Urinary bladder (tissue), 4 donors: ENCODE results near the gene SHISAL2A. TPM values are rescaled to one million over a fixed set of nuclear protein-coding genes. Genes with fewer than 3 reads are reported as not detected.

Experiments used
- DNase-seq: peaks from one replicate; pipeline ENCODE4 v3.0.0-alpha.2; 2015; ENCODE audit errors: extremely low spot score
- H3K27ac ChIP-seq: one replicate; pipeline ENCODE4 v1.5.1; 2013; ENCODE audit warnings: low read depth, mild to moderate bottlenecking, moderate library complexity
- H3K36me3 ChIP-seq: one replicate; pipeline ENCODE4 v1.6.1; 2013; ENCODE audit warnings: mild to moderate bottlenecking, moderate library complexity; ENCODE audit not compliant: insufficient read depth
- H3K4me1 ChIP-seq: one replicate; pipeline ENCODE4 v1.6.1; 2013; ENCODE audit warnings: mild to moderate bottlenecking, moderate library complexity; ENCODE audit not compliant: insufficient read depth
- H3K4me3 ChIP-seq: one replicate; pipeline ENCODE4 v1.5.1; 2013; ENCODE audit warnings: low read depth, low read length
- WGBS: extraction: QIAGEN DNeasy Blood & Tissue Kit; methylation state at CpG from one replicate; pipeline ENCODE4 v1.1.7; 2013; 5-methylcytosine and 5-hydroxymethylcytosine counted together
- polyA plus RNA-seq: library from polyadenylated mRNA; stranded (reverse); fragments of 200-250 nt; gene quantifications from one replicate; pipeline ENCODE4 v1.2.3, GENCODE V29; 2013
- total RNA-seq: library from RNA; depleted of rRNA; stranded (reverse); fragments of >200 nt; gene quantifications from one replicate; pipeline ENCODE4 v1.2.3, GENCODE V29; 2014
- donor health status: healthy with polysubstance abuse.
- donor health status: healthy.

The SHISAL2A gene
- total RNA-seq = not detected
- 0.20 TPM for polyA plus RNA-seq

GRCh38 chr1:52632732-52633290 is at the start of gene SHISAL2A:
Gene SHISAL2A (plus strand): TSS chr1:52633168. CDS start chr1:52633494, 326 bp downstream.
- Histone ChIP-seq H3K27ac (no peak within 1 kb of the TSS), H3K4me1 (no peaks in the 10 kb centered on the region), H3K4me3 (peak within 1 kb of the TSS; percentile 48), H3K36me3 (no peaks in the 10 kb centered on the region)
- DNase-seq = no peak
- 15% methylated on average over 51 of the region's 53 CpGs for WGBS

GRCh38 chr1:52585474-52585873 is 47.5 kb upstream of the SHISAL2A start:
- DNase-seq = no peak
- no peak overlapping the region for H3K4me3 ChIP-seq
- 87% methylated on average over 1 of the region's 1 CpG for WGBS
- H3K36me3 ChIP-seq = no peaks in the 10 kb centered on the region
- no peaks in the 10 kb centered on the region for H3K4me1 ChIP-seq
- no peak overlapping the region for H3K27ac ChIP-seq

DNA sequence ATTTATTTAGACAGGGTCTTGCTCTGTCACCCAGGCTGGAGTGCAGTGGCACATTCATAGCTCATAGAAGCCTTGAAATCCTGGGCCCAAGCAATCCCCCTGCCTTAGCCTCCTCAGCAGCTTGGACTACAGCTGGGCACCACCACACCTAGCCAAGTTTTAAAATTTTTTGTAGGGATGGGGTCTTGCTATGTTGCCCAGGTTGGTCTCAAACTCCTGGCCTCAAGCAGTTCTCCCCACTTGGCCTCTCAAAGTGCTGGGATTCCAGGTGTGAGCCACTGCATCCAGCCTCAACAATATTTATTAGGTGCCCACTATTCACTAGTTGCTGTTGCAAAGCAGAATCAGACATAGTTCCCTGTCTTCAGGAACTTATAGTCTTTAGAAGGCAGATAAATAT is 44.9 kb upstream of the SHISAL2A start:
- DNase-seq = no peak
- no peak overlapping the region for H3K27ac ChIP-seq

DNA sequence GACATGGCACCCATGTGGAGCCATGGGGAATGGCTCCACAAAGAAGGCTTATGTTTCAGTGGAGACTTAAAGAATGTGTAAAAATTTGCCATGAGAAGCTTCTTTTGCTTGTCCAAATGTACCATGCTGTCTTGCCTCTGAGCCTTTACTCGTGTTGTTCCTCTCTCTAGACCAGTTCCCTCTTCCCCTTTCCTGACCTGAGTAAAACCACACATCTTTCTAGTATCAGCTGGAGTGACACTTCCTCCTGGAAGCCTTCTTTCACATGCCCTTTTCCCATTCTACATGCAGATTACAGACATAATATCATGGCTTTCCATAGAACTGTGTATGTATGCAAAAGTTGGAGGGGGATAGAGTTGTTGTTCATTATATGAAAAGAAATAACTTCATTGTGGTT is 44.4 kb upstream of the SHISAL2A start:
- WGBS = 58% methylated on average over 1 of the region's 1 CpG
- Histone ChIP-seq H3K27ac (no peak overlapping the region), H3K4me3 (no peak overlapping the region), H3K4me1 (no peaks in the 10 kb centered on the region), H3K36me3 (no peaks in the 10 kb centered on the region)
- DNase-seq = no peak

More for the DNA sequence above, 44.9 kb upstream of the SHISAL2A start:
- Histone ChIP-seq H3K36me3 (no peaks in the 10 kb centered on the region), H3K4me3 (no peak overlapping the region), H3K4me1 (no peaks in the 10 kb centered on the region)

DNA sequence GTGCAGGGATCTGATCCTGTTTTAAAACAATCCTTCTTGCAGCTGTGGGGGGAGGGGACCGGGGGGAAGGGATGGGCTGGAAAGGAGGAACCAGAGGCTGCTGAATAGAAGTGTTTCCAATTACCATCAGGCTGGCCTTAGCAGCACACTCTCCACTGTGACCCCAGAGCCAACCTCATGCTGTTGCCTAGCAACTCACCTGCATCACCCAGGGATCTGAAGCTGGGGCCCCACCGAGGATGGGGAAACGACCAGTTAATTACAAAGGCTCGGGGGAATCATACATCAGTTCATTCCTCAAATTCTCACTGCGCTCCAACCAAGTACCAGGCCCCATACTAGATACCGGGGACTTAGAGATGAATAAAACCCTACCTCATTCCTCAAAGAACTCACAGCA is 42.7 kb upstream of the SHISAL2A start:
- no peak overlapping the region for H3K4me3 ChIP-seq
- DNase-seq = no peak
- H3K27ac ChIP-seq = no peak overlapping the region
- H3K36me3 ChIP-seq = no peaks in the 10 kb centered on the region
- 41% methylated on average over 6 of the region's 6 CpGs for WGBS
- H3K4me1 ChIP-seq = no peaks in the 10 kb centered on the region

GRCh38 chr1:52592637-52593323 is 40.2 kb upstream of the SHISAL2A start:
- no peaks in the 10 kb centered on the region for H3K36me3 ChIP-seq
- no peaks in the 10 kb centered on the region for H3K4me1 ChIP-seq
- no peak for DNase-seq
- 87% methylated on average over 5 of the region's 5 CpGs for WGBS
- no peak overlapping the region for H3K4me3 ChIP-seq
- no peak overlapping the region for H3K27ac ChIP-seq

- DNase-seq = no peak
- Histone ChIP-seq H3K36me3 (no peaks in the 10 kb centered on the region), H3K4me1 (no peaks in the 10 kb centered on the region), H3K27ac (no peak overlapping the region), H3K4me3 (no peak overlapping the region)
- WGBS = 95% methylated on average over 1 of the region's 1 CpG
Measured at GRCh38 chr1:52593495-52593894, 39.5 kb upstream of the SHISAL2A start.

GRCh38 chr1:52595061-52595460 is 37.9 kb upstream of the SHISAL2A start:
- no peak overlapping the region for H3K27ac ChIP-seq
- 44% methylated on average over 3 of the region's 3 CpGs for WGBS

GRCh38 chr1:52597912-52598311 is 35.1 kb upstream of the SHISAL2A start:
- 63% methylated on average over 2 of the region's 2 CpGs for WGBS
- Histone ChIP-seq H3K4me3 (no peak overlapping the region), H3K27ac (no peak overlapping the region), H3K36me3 (no peaks in the 10 kb centered on the region), H3K4me1 (no peaks in the 10 kb centered on the region)
- DNase-seq = no peak

More at GRCh38 chr1:52595061-52595460, 37.9 kb upstream of the SHISAL2A start:
- no peak for DNase-seq
- H3K4me1 ChIP-seq = no peaks in the 10 kb centered on the region
- no peaks in the 10 kb centered on the region for H3K36me3 ChIP-seq
- H3K4me3 ChIP-seq = no peak overlapping the region

DNA sequence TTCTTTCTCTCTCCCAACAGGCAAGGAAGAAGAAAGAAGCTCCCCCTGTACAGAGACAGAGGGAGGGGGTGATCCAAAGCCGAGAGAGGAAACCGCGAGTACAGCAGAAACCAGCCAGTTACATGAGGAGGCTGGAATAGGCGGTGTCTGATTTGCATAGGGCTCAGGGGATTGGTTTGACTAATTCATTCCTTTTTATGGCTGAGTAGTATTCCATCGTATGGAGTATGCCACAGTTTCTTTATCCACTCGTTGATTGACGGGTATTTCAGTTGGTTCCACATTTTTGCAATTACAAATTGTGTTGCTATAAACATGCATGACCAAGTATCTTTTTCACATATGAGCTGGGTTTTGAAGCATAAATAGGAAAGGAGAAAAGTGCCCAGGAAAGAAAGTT is 34.2 kb upstream of the SHISAL2A start:
- Histone ChIP-seq H3K4me3 (no peak overlapping the region), H3K27ac (no peak overlapping the region), H3K4me1 (no peaks in the 10 kb centered on the region), H3K36me3 (no peaks in the 10 kb centered on the region)
- DNase-seq = no peak
- 96% methylated on average over 7 of the region's 7 CpGs for WGBS

- H3K4me1 ChIP-seq = no peaks in the 10 kb centered on the region
- H3K4me3 ChIP-seq = no peak overlapping the region
- H3K27ac ChIP-seq = no peak overlapping the region
- no peak for DNase-seq
- 92% methylated on average over 7 of the region's 7 CpGs for WGBS
- no peaks in the 10 kb centered on the region for H3K36me3 ChIP-seq
Measured at GRCh38 chr1:52599236-52599635, 33.7 kb upstream of the SHISAL2A start.

DNA sequence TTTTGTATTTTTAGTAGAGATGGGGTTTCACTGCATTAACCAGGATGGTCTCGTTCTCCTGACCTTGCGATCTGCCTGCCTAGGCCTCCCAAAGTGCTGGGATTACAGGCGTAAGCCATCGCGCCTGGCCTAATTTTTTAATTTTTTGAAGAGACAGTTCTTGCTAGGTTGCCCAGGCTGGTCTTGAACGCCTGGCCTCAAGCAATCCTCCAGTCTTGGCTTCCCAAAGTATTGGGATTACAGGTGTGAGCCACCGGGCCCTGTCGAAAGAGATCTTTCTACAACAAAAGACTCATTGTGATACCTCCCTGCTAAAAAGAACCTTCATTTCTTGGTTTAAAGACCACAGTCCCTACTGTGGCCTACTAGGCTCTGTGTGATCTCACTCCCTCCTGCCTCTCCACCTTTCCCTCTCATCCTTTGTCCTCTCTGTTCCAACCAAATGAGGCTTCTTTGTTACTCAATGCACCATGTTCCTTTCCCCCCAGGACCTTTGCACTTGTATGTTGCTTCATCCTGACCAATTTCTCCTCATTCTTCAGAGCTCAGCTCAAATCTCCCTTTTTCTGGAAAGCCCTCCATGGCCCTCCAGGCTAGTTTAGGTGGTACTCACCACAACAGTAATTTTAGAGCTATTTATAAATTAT is 32.3 kb upstream of the SHISAL2A start:
- WGBS = 99% methylated on average over 8 of the region's 8 CpGs
- H3K4me3 ChIP-seq = no peak overlapping the region
- H3K36me3 ChIP-seq = no peaks in the 10 kb centered on the region
- no peak for DNase-seq
- no peaks in the 10 kb centered on the region for H3K4me1 ChIP-seq
- no peak overlapping the region for H3K27ac ChIP-seq

DNA sequence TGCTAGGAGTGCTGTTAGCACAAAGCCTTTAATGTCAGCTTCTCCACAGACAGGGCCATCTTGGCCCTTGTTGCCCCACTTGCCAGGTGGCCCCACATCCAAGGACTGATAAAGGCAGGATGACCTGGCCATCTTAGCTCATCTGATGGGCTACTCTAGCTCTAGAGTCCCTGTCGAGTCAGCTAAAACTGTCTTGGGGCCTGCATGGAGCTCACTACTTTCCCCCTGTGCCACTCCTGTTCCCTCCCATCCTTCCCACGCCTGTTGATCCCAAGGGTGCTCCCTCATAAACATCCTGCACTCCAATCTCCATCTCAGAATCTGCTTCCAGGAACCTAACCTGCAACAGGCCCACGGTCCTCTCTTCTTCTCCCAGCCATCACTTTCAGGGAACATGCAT is 31.4 kb upstream of the SHISAL2A start:
- Histone ChIP-seq H3K4me3 (no peak overlapping the region), H3K4me1 (no peaks in the 10 kb centered on the region)
- no peak for DNase-seq

More for the DNA sequence above, 31.4 kb upstream of the SHISAL2A start:
- Histone ChIP-seq H3K36me3 (no peaks in the 10 kb centered on the region), H3K27ac (no peak overlapping the region)
- WGBS = 76% methylated on average over 3 of the region's 3 CpGs
